Transverse colon (tissue), 4 donors: ENCODE measurements around the gene TMEM30B.

Source experiments
- CTCF ChIP-seq, 5 experiments: fragments of 200-600 bp in 3 of 5; fragments of 450-650 bp in 2 of 5; sonication (generic) in 3 of 5; IDR thresholded peaks; 1 replicate in 2 of 5; 2 replicates in 3 of 5; pipeline ENCODE4 v1.5.1; 2016 to 2017; ENCODE audit warnings: antibody characterized with exemption in 5 of 5, inconsistent platforms in 3 of 5, mild to moderate bottlenecking in 2 of 5, moderate library complexity in 1 of 5
- EP300 ChIP-seq: sonication (generic); formaldehyde crosslinking; IDR thresholded peaks from one replicate; pipeline ENCODE4 v1.6.1; 2017; ENCODE audit warnings: antibody characterized with exemption, low read depth
- POLR2A ChIP-seq: fragments of 450-650 bp; IDR thresholded peaks from one replicate; pipeline ENCODE4 v1.6.1; 2016; ENCODE audit warnings: antibody characterized with exemption, mild to moderate bottlenecking, moderate library complexity
- POLR2AphosphoS5 ChIP-seq, 3 donors: sonication (generic); formaldehyde crosslinking; IDR thresholded peaks; one replicate each; pipeline ENCODE4 v1.6.1; 2016; ENCODE audit warnings: antibody characterized with exemption in 3 of 3

GRCh38 chr14:61266891-61267740, 14.0 kb downstream of the TMEM30B start:
- TF ChIP-seq CTCF (IDR thresholded peaks at IDR 0.05) (no peak), EP300 (no peak), POLR2AphosphoS5 (IDR thresholded peaks at IDR 0.05) (no peak), POLR2A (no peak)
